Spleen (tissue), 7 donors: Measurements from ENCODE around the gene HERPUD2.

Source experiments
- POLR2A ChIP-seq, 3 donors: fragments of 450-650 bp; IDR thresholded peaks; one replicate each; pipeline ENCODE4 v1.5.1; 2017; ENCODE audit warnings: antibody characterized with exemption in 3 of 3, mild to moderate bottlenecking in 1 of 3
- POLR2AphosphoS5 ChIP-seq, 3 donors: sonication (generic); formaldehyde crosslinking; IDR thresholded peaks; one replicate each; pipeline ENCODE4 v1.5.1; 2017; ENCODE audit warnings: antibody characterized with exemption in 3 of 3
- TF ChIP-seq, protein P1 (sequence below), 11 experiments: fragments of 200-600 bp in 7 of 11; fragments of 450-650 bp in 4 of 11; sonication (generic) in 4 of 11; IDR thresholded peaks in 8 of 11; conservative IDR thresholded peaks in 3 of 11; 1 replicate in 7 of 11; 2 replicates in 4 of 11; pipeline versions ENCODE4 v1.4.0 to v1.8.0; 2016 to 2021; ENCODE audit warnings: antibody characterized with exemption in 11 of 11, inconsistent platforms in 4 of 11, mild to moderate bottlenecking in 1 of 11
- donor health status: DM: no; HTN: no; CAD: no; lungs with moderate emphysema.
- donor health status: DM: no; HTN: no; CAD: no.
- donor health status: DM: no; HTN: no; CAD: no.

DNA sequence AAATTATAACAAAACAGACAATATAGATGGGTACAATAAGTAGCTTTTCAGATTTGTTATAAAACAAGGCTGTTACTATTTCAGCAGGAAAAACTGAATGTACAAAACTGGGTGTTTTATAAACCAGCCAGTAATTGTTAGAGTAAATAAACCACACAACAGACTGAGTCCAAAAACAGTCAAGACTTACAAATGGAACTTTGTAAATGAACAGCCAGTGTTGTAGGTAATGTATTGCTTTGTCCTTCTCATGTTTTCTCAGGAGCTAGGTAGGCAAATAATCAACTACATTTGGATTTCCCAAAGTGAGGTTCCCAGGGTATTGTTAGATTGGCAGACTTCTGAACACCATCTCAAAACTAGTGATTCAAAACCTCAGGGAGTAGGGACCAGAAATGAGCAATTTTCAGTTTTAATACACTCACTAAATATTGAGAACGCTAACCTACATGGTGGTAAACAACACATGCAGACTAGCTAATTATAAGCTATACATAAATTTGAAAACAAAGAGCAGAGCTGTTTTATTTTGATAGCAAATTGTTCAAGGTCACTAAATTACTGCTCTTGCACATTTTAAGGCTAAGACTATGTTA, 36.2 kb downstream of the HERPUD2 start:
- TF ChIP-seq, protein P1, sequence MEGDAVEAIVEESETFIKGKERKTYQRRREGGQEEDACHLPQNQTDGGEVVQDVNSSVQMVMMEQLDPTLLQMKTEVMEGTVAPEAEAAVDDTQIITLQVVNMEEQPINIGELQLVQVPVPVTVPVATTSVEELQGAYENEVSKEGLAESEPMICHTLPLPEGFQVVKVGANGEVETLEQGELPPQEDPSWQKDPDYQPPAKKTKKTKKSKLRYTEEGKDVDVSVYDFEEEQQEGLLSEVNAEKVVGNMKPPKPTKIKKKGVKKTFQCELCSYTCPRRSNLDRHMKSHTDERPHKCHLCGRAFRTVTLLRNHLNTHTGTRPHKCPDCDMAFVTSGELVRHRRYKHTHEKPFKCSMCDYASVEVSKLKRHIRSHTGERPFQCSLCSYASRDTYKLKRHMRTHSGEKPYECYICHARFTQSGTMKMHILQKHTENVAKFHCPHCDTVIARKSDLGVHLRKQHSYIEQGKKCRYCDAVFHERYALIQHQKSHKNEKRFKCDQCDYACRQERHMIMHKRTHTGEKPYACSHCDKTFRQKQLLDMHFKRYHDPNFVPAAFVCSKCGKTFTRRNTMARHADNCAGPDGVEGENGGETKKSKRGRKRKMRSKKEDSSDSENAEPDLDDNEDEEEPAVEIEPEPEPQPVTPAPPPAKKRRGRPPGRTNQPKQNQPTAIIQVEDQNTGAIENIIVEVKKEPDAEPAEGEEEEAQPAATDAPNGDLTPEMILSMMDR (IDR thresholded peaks at IDR 0.05 in 8 of 11, conservative IDR thresholded peaks at IDR 0.05 in 3 of 11), result no peak
- TF ChIP-seq POLR2A (IDR thresholded peaks at IDR 0.05) (no peak), POLR2AphosphoS5 (IDR thresholded peaks at IDR 0.05) (no peak)
